ENCODE results near the gene GALNTL6. TPM values are rescaled to one million over a fixed set of nuclear protein-coding genes. Genes with fewer than 3 reads are reported as not detected.
A peak's percentile ranks its signal among the peaks of the same experiment; 100 is the strongest.
"Not testable (repeated sequence)": the region's sequence is repeated elsewhere in the genome, so short reads cannot be mapped to it uniquely, and the experiment has no call there.

The GALNTL6 gene
- polyA plus RNA-seq, 12 donors = 0.19 to 2.6 (median 0.70) TPM; not detected in 2

DNA sequence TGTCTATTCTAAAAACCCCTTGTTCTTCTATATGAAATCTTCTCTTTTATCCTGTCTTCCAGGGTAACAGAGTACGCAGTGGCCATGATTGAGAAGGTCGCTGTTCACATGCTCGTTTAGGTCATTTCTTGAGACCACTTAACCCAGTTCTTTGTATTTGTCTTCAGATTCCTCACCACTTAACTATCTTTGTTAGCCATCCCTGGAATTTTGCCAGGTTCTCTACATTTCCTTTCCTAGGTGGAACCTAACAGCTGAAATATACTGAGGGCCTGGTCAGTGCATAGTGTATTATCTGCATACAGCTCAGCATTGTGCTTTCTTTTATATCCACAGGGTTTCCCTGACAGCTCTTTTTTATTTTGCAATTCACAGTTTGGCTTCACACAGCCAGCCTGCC lies 1206.5 kb downstream of the GALNTL6 start:
- no peak for DNase-seq

GRCh38 chr4:173021746-173022573 lies 1208.8 kb downstream of the GALNTL6 start:
- not testable (repeated sequence) for DNase-seq

DNA sequence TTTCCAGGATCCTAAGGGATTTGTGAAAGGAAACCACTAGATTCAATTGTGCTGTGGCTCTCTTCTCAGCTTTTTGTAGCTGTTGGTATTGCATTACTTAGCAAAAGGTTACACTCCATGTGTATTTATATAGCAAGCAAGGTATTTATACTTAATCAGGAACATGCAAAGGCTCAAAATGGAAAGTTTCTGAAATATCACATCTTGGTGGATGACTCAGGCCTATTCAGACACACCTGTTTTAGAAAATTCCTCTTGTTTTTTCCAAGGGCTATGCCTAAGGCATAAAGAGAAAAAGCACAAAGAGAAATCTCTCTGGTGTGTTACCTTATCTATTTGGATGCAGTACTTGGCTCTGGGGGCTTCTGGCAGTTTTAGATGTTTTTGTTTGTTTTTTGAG lies 1211.0 kb downstream of the GALNTL6 start:
- no peak for DNase-seq

GRCh38 chr4:173025131-173025530 lies 1211.9 kb downstream of the GALNTL6 start:
- DNase-seq = peak; percentile 75

GRCh38 chr4:173037242-173037641 lies 1224.0 kb downstream of the GALNTL6 start:
- DNase-seq = no peak

- DNase-seq = no peak
Measured at GRCh38 chr4:173038192-173038896, 1225.1 kb downstream of the GALNTL6 start.

DNA sequence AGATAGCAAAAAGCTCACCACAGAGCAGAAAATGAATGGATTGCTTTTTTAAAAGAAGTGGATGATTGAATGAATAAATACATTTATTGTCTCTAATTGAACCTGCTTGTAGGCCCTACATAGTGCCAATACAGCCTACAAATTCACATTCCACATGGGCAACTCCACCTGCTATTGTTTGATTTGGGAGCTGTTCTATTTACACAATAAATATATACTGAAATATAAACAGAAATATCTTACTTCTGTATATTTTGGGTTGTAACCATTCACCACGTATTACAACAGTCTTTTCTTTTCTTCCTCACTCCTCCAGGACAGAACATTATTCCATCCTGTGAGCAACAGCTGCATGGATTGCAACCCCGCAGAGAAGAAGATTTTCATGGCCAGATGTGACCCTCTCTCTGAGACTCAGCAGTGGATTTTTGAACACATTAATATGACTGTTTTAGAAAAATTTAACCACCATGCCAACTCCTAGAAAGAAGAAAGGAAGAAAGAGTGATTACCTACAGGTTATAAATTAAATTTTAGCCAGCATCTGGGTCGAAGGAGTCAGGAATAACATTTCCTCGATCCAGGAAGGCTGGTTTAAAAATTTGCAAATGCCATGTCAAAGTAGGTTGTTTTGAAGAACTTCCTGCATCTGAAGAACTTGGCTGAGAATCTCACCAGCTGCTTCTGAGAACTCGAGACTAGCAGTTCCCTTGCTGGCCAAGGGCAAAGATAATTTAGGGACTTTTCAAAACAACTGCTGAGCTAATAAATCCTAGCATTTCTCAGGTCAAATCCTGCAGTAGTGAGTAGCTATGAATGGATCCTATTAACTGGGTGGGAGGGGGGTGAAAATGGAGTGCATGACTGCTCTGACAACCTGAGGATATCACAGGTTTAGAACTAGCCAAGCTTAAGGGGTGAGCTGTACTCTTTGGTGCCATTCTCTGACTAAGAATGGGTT lies 1226.7 kb downstream of the GALNTL6 start:
- DNase-seq = peak; percentile 34

GRCh38 chr4:173041482-173041881 lies 1228.3 kb downstream of the GALNTL6 start:
- DNase-seq = no peak

- not testable (repeated sequence) for DNase-seq
Measured at GRCh38 chr4:173042139-173042538, 1228.9 kb downstream of the GALNTL6 start.

DNA sequence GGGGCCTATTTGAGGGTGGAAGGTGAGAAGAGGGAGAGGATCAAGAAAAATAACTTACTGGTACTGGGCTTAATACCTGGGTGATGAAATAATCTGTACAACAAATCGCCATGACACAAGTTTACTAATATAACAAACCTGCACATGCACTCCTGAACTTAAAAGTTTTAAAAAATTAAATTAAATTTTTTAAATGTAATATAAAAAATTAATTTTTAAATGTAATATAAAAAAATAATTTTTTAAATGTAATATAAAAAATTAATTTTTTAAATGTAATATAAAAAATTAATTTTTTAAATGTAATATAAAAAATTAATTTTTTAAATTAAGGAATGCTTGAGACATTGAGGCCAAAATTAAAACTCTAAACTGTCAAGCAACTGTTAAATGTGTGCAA lies 1231.1 kb downstream of the GALNTL6 start:
- DNase-seq = no peak

- DNase-seq = peak; percentile 52
Measured at GRCh38 chr4:173045571-173045970, 1232.4 kb downstream of the GALNTL6 start.

- DNase-seq = no peak
Measured at GRCh38 chr4:173046144-173046543, 1232.9 kb downstream of the GALNTL6 start.

DNA sequence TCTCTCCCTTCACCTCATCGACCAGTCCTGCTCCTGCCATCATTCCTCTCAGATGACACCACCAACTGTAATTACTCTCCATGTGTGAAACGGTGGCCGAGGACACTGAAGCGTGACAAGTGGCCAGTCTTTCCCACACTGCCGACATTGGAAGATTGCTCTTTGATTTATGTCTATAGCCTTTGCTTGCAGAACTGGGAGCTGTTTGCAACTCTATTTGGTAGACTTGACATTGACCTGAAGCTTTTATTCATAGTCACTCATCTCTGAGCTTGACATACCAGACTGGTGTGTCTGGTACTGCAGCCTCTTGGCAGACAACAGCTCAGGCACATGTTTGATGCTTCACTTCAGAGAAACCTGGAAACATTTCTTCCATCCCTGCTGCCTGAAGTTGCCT lies 1233.6 kb downstream of the GALNTL6 start:
- DNase-seq = no peak

- no peak for DNase-seq
Measured at GRCh38 chr4:173051232-173051631, 1238.0 kb downstream of the GALNTL6 start.

- peak; percentile 21 for DNase-seq
Measured at GRCh38 chr4:173051716-173052115, 1238.5 kb downstream of the GALNTL6 start.

DNA sequence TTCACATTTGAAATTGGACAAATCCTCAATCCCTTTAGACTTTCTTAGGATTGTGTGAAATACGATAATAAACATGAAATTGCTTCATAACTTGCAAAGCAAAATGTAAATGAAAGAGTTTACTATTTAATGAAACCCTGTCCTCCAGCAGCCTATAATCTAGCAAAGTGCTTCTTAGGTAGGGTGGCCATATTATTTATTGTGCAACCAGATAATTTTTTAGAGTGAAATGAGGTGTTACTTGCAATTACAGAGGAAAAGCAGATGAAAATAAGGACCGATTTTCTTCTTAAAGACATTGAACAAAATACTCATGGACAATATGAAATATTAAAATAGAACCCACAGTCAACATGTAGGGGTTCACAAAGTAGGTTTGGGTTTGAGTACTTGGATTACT lies 1239.2 kb downstream of the GALNTL6 start:
- no peak for DNase-seq

- no peak for DNase-seq
Measured at GRCh38 chr4:173056271-173056670, 1243.1 kb downstream of the GALNTL6 start.

- DNase-seq = no peak
Measured at GRCh38 chr4:173056710-173057109, 1243.5 kb downstream of the GALNTL6 start.

DNA sequence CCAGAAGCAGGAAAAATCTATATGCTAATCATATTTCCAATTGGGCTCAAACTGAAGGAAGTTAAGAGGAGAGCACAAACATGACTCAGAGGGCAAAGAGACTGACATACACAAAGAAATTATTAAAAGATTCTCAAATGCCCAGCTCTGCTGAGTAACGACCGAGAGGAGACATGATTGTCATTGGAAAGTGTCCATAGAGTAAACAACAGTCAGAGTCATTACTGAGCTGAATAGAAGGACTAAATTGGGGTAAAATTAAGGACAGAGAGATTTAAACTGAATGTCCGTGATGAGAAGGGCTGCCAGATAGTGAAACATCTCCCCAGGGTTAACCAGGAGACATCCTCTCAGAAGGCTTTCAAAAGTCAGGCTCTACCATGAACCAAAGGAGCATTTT lies 1244.2 kb downstream of the GALNTL6 start:
- no peak for DNase-seq

GRCh38 chr4:173057901-173058300 lies 1244.7 kb downstream of the GALNTL6 start:
- DNase-seq = no peak

GRCh38 chr4:173061160-173061559 lies 1248.0 kb downstream of the GALNTL6 start:
- DNase-seq = no peak

DNA sequence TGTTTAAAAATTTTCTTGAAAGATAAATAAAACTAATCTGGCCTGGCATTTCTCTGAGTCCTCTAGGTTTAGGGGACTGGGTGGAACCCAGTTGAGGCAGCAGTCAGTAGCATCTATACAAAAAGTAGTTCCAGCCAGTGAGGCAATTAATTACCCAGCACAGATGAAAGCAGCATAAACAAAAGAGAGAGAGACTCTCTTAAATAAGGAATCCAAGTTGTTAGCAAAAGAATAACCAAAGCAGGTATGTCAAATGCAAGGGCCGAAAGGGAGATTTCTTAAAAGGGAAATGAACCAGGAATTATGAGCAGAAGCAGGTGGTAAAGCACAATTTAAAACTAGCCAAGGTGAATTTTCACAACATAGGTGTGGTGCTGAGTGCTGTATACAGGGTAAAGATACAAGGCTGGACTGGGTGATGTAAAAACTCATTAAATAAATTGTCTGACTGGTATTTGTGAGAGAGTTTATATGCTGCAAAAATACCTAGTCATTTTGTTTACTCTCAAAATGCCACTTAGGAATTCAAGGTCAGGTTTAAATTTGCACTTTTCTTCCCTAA lies 1260.8 kb downstream of the GALNTL6 start:
- no peak for DNase-seq
